Measurements from ENCODE around the gene NCOA4.
A peak's percentile ranks its signal among the peaks of the same experiment; 100 is the strongest.
"Not testable (repeated sequence)": the region's sequence is repeated elsewhere in the genome, so short reads cannot be mapped to it uniquely, and the experiment has no call there.

NCOA4 gene

GRCh38 chr10:45997994-45998763 lies 32.2 kb downstream of the NCOA4 start:
- intact Hi-C loops (cut with DNase I), result no loop called here

GRCh38 chr10:45997557-45997956 lies 32.9 kb downstream of the NCOA4 start:
- intact Hi-C loops (cut with DNase I), result no loop called here
- no peak for DNase-seq

More at GRCh38 chr10:45997994-45998763, 32.2 kb downstream of the NCOA4 start:
- DNase-seq, result no peak

GRCh38 chr10:45985590-45985989 lies 44.8 kb downstream of the NCOA4 start:
- not testable (repeated sequence) for DNase-seq

GRCh38 chr10:45984473-45984872 lies 46.0 kb downstream of the NCOA4 start:
- DNase-seq; intact Hi-C loops (cut with DNase I): not testable (repeated sequence)

More at GRCh38 chr10:45985590-45985989, 44.8 kb downstream of the NCOA4 start:
- intact Hi-C loops (cut with DNase I), result not testable (repeated sequence)

GRCh38 chr10:45983538-45984186 lies 46.8 kb downstream of the NCOA4 start:
- peak in 4 of 10 donors; percentile 21 to 38 (median 28) for DNase-seq
- intact Hi-C loops (cut with DNase I), result not testable (repeated sequence)

- DNase-seq, result not testable (repeated sequence)
These were observed 49.1 kb downstream of the NCOA4 start for GRCh38 chr10:45981367-45981766.

GRCh38 chr10:45978554-45978953 lies 51.9 kb downstream of the NCOA4 start:
- not testable (repeated sequence) for DNase-seq
- intact Hi-C loops (cut with DNase I), result loop anchor here (10.0 kb wide), 1 partner anchor 46 kb away; no protein-coding TSS in a partner anchor

More at GRCh38 chr10:45981367-45981766, 49.1 kb downstream of the NCOA4 start:
- intact Hi-C loops (cut with DNase I), result not testable (repeated sequence)

DNA sequence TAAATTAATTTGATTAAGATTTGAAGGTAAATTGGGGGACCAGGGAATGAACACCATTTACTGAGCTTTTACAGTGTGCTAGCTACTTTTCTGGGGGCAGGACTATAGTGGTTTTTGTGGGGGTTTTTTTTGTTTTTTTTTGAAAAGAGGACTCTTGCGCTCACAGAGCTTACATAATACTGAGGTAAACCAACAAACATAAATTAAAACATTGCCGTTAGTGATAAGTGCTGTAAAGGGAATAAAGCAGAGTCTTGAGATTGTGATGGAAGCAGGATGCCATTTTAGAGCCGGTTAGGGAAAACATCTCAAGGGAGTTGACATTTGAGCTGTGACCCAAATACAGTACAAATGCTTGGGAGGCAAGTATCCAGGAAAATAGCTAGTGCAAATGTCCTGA lies 56.4 kb downstream of the NCOA4 start:
- DNase-seq, result not testable (repeated sequence)
- intact Hi-C loops (cut with DNase I), result loop anchor here (10.0 kb wide), 1 partner anchor 51 kb away; no protein-coding TSS in a partner anchor

- intact Hi-C loops (cut with DNase I), result loop anchor here (10.0 kb wide), 1 partner anchor 52 kb away; no protein-coding TSS in a partner anchor
- not testable (repeated sequence) for DNase-seq
These were observed 57.6 kb downstream of the NCOA4 start for GRCh38 chr10:45972813-45973169.

GRCh38 chr10:45972106-45972812 lies 58.2 kb downstream of the NCOA4 start, which contains the start of gene TIMM23:
TIMM23 (plus strand) TSS chr10:45972489; CDS start chr10:45972625, 136 bp downstream.
- intact Hi-C loops (cut with DNase I), result loop anchor here (10.0 kb wide), 1 partner anchor 53 kb away; no protein-coding TSS in a partner anchor
- peak; percentile 86 to 98 (median 90) for DNase-seq

GRCh38 chr10:45971742-45972105 lies 58.7 kb downstream of the NCOA4 start:
- not testable (repeated sequence) for DNase-seq
- intact Hi-C loops (cut with DNase I), result loop anchor here (10.0 kb wide), 1 partner anchor 53 kb away; no protein-coding TSS in a partner anchor

DNA sequence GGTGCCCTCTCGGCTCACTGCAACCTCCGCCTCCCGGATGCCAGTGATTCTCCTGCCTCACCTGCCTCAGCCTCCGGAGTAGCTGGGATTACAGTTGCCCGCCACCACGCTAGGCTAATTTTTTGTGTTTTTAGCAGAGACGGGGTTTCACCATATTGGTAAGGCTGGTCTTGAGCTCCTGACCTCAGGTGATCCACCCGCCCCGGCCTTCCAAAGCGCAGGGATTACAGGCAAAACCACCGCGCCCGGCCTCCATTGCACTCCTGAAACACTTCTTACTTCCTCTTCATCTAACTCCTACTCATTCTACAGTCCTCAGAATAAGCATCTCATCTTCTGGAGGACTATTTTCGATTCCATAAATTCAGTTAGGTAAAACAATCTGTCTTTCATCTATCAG lies 59.4 kb downstream of the NCOA4 start:
- peak in 3 of 10 donors; percentile 15 to 70 (median 62) for DNase-seq
- intact Hi-C loops (cut with DNase I), result loop anchor here (10.0 kb wide), 1 partner anchor 54 kb away; no protein-coding TSS in a partner anchor

- intact Hi-C loops (cut with DNase I); DNase-seq: not testable (repeated sequence)
These were observed 67.6 kb downstream of the NCOA4 start for GRCh38 chr10:45962686-45963452.

GRCh38 chr10:45957928-45958327 lies 72.5 kb downstream of the NCOA4 start:
- intact Hi-C loops (cut with DNase I); DNase-seq: not testable (repeated sequence)

DNA sequence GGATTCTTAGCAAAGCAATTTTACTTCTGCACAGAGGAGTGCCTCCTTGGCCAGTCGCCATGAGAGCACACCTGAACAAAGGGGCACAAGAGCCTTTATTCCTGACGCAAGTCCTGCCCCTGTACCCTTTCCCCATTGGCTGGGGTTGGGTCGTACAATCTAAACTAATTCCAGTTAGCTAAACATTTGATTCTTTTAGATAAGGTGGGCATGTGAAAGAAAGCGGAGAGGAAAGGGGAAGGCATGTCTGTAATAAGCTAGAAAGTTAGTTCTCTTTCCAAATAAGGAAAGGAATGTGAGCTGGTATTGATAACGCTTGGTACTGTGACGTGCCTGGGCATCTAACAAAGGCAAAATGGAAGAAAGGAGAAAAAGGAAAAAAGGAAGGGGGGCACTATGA lies 73.8 kb downstream of the NCOA4 start:
- DNase-seq; intact Hi-C loops (cut with DNase I): not testable (repeated sequence)

Measured in posterior cingulate gyrus (tissue), 11 donors.